Upper lobe of left lung (tissue), 6 donors: Measurements from ENCODE around the gene CABLES2. TPM values are rescaled to one million over a fixed set of nuclear protein-coding genes. Genes with fewer than 3 reads are reported as not detected.

Experiments
- ATAC-seq, 2 donors: fragments of 200-7000 bp; cut with Tn5 transposase; one replicate each; pipeline ENCODE4 v1.9.1; 2022; ENCODE audit warnings: mild to moderate bottlenecking in 2 of 2, moderate library complexity in 2 of 2; ENCODE audit not compliant: low FRiP score in 2 of 2
- DNase-seq, 2 donors: peaks; one replicate each; pipeline ENCODE4 v3.0.0-alpha.2; 2019 to 2020
- H3K27ac ChIP-seq, 4 donors: fragments of 200-600 bp; sonication (generic); one replicate each; pipeline ENCODE4 v1.5.1; 2016 to 2019
- H3K27me3 ChIP-seq, 4 donors: fragments of 200-600 bp; sonication (generic); one replicate each; pipeline ENCODE4 v1.5.1; 2017 to 2019
- H3K36me3 ChIP-seq, 4 donors: fragments of 200-600 bp; sonication (generic); one replicate each; pipeline ENCODE4 v1.5.1; 2016 to 2019
- H3K4me1 ChIP-seq, 4 donors: fragments of 200-600 bp; sonication (generic); one replicate each; pipeline ENCODE4 v1.5.1; 2018 to 2019
- H3K4me3 ChIP-seq, 4 donors: fragments of 200-600 bp; sonication (generic); one replicate each; pipeline ENCODE4 v1.5.1; 2017 to 2019; ENCODE audit warnings: mild to moderate bottlenecking in 2 of 4, moderate library complexity in 1 of 4
- H3K9me3 ChIP-seq, 4 donors: fragments of 200-600 bp; sonication (generic); one replicate each; pipeline ENCODE4 v1.5.1; 2018 to 2019
- CTCF ChIP-seq, 6 experiments: fragments of 450-650 bp in 4 of 6; fragments of 200-600 bp in 2 of 6; sonication (generic) in 2 of 6; IDR thresholded peaks; one replicate each; pipeline ENCODE4 v1.5.1; 2016 to 2019; ENCODE audit warnings: antibody characterized with exemption in 6 of 6
- EP300 ChIP-seq, 4 donors: sonication (generic); formaldehyde crosslinking; IDR thresholded peaks; one replicate each; pipeline ENCODE4 v1.5.1; 2017; ENCODE audit warnings: antibody characterized with exemption in 4 of 4, control low read depth in 2 of 4
- POLR2A ChIP-seq, 4 donors: fragments of 450-650 bp; IDR thresholded peaks; one replicate each; pipeline ENCODE4 v1.5.1; 2016 to 2017; ENCODE audit warnings: antibody characterized with exemption in 4 of 4, mild to moderate bottlenecking in 2 of 4
- POLR2AphosphoS5 ChIP-seq, 2 donors: sonication (generic); formaldehyde crosslinking; IDR thresholded peaks; one replicate each; pipeline ENCODE4 v1.5.1; 2017; ENCODE audit warnings: antibody characterized with exemption in 2 of 2
- WGBS, 2 donors: methylation state at CpG; one replicate each; pipeline ENCODE4 v1.1.5; 2017 to 2018; 5-methylcytosine and 5-hydroxymethylcytosine counted together
- total RNA-seq, 6 donors: library from RNA; depleted of rRNA in 4 of 6; stranded (reverse); fragments of >200 nt in 4 of 6; gene quantifications; one replicate each; pipeline versions ENCODE4 v1.1.0 to v1.2.1, GENCODE V29; 2016 to 2021
- donor health status: DM: no; HTN: no; CAD: no; lungs with moderate emphysema.
- donor health status: DM: no; HTN: yes; CAD: no; lungs with severe emphysema.

CABLES2 gene
- total RNA-seq, 6 donors from 2014 or later: 2.2 to 5.2 (median 4.0) TPM

GRCh38 chr20:62359043-62359490 lies 48.0 kb downstream of the CABLES2 start:
- no peak for TF ChIP-seq CTCF (IDR thresholded peaks at IDR 0.05)
- TF ChIP-seq POLR2AphosphoS5 (IDR thresholded peaks at IDR 0.05): no peak
- TF ChIP-seq EP300 (IDR thresholded peaks at IDR 0.05): no peak
- no peak for TF ChIP-seq POLR2A (IDR thresholded peaks at IDR 0.05)

DNA sequence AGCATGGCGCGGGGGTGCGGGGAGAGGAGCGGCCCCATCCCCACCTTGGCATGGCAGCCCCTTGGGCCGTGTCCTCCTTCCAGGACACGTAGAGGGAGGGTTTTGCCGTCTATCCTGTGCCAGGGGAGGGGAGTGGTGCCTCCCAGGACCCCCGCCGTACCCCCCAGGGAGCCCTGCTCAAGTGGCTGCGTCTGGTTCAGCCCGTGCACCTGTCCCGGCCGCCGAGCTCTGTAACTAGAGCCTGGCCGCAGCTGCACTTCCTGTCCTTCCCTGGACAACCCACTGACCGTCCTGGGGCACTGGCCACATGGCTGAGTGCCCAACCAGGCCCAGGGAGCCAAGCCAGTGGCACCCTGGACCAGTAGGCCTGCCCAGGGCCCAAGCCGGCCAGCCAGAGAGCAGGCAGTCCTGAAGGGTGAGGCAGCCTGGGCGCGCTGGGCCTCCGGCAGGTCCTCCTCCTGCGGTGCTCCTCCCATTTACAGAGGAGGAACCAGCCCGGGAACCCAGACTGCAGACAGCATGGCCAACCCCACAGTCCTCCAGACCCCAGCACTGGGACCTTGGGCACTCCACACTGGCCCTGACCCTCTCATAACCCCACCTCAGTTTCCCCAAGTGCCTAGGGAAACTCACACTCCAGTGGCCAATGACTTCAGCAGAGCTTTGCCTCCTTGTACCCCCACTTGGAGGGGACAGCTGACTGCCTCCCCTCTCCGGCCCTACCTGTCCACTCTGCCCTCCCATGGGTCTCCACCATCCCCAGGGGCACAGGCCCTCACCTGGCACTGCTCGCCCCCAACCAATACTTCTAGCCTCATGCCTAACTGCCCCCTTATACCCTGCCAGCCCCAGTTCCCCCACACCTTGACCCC lies 48.7 kb downstream of the CABLES2 start:
- DNase-seq (peak; percentile 67 to 86), ATAC-seq (no peak)
- Histone ChIP-seq H3K27ac (peak overlapping the region; percentile 91 to 98 (median 94)), H3K27me3 (no peaks in the 10 kb centered on the region), H3K4me1 (peaks cover 88 to 95% (median 92%) of the 10 kb centered on the region in 4 donors), H3K4me3 (peak overlapping the region in 2 of 4 donors; percentile 5 to 31), H3K36me3 (peaks cover 0 to 28% (median 0%) of the 10 kb centered on the region in 4 donors), H3K9me3 (no peaks in the 10 kb centered on the region)
- 51 to 75% methylated on average over 4 to 20 of the region's 24 CpGs for WGBS, 2 donors
- TF ChIP-seq POLR2AphosphoS5 (IDR thresholded peaks at IDR 0.05) (peak; percentile 19 to 56), EP300 (IDR thresholded peaks at IDR 0.05) (no peak)

More at GRCh38 chr20:62359043-62359490, 48.0 kb downstream of the CABLES2 start:
- DNase-seq: peak in 1 of 2 donors; percentile 72
- Histone ChIP-seq H3K27me3 (no peaks in the 10 kb centered on the region), H3K36me3 (peaks cover 0 to 23% (median 0%) of the 10 kb centered on the region in 4 donors), H3K4me1 (peaks cover 92 to 95% (median 94%) of the 10 kb centered on the region in 4 donors), H3K27ac (peak overlapping the region; percentile 91 to 98 (median 94)), H3K9me3 (no peaks in the 10 kb centered on the region), H3K4me3 (peak overlapping the region in 2 of 4 donors; percentile 4 to 31)
- 70 to 81% methylated on average over 5 to 16 of the region's 16 CpGs for WGBS, 2 donors
- ATAC-seq: peak in 1 of 2 donors; percentile 1

GRCh38 chr20:62357681-62358080 lies 49.4 kb downstream of the CABLES2 start:
- peak overlapping the region; percentile 91 to 98 (median 94) for H3K27ac ChIP-seq
- DNase-seq: peak in 1 of 2 donors; percentile 48
- TF ChIP-seq POLR2AphosphoS5 (IDR thresholded peaks at IDR 0.05) (no peak), POLR2A (IDR thresholded peaks at IDR 0.05) (no peak), CTCF (IDR thresholded peaks at IDR 0.05) (no peak), EP300 (IDR thresholded peaks at IDR 0.05) (no peak)
- H3K4me1 ChIP-seq: peaks cover 80 to 94% (median 90%) of the 10 kb centered on the region in 4 donors
- peaks cover 0 to 36% (median 1%) of the 10 kb centered on the region in 4 donors for H3K36me3 ChIP-seq
- no peak for ATAC-seq
- H3K27me3 ChIP-seq: no peaks in the 10 kb centered on the region
- H3K9me3 ChIP-seq: no peaks in the 10 kb centered on the region
- H3K4me3 ChIP-seq: peak overlapping the region in 2 of 4 donors; percentile 26 to 31
- 48 to 57% methylated on average over 3 to 7 of the region's 7 CpGs for WGBS, 2 donors

DNA sequence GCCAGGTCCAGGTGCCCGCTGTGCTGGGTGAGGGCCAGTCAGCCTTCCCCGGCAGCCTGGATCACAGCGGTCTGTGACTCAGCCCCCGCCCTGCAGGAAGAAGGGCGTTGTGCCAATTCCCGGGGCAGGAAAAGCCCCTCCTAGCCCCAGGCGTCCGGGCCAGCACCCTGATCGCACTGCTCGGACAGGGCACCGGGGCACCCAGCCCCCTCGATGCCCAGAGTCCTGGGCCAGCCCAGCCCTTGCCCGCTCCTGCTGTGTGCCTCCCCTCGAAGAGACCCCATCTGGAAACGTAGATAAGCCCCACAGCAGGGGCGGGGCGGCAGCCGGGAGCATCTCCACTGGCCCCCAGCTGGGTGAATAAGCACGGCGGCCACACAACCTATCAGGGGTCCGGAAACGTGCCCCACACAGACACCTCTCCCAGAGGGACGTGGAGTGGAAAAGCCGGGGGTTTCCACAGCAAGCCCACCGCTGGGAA lies 49.9 kb downstream of the CABLES2 start:
- Histone ChIP-seq H3K27me3 (no peaks in the 10 kb centered on the region), H3K27ac (peak overlapping the region; percentile 91 to 98 (median 94)), H3K4me1 (peaks cover 76 to 93% (median 88%) of the 10 kb centered on the region in 4 donors), H3K9me3 (no peaks in the 10 kb centered on the region), H3K36me3 (peaks cover 0 to 38% (median 3%) of the 10 kb centered on the region in 4 donors), H3K4me3 (peak overlapping the region in 2 of 4 donors; percentile 26 to 31)
- ATAC-seq (peak; percentile 1 to 8), DNase-seq (peak; percentile 60 to 80)
- WGBS, 2 donors: 24% methylated on average over 13 of the region's 25 CpGs; no CpG with 5 or more reads in 1 of the 2 donors
- TF ChIP-seq CTCF (IDR thresholded peaks at IDR 0.05) (no peak), EP300 (IDR thresholded peaks at IDR 0.05) (peak in 2 of 4 donors; percentile 79 to 82), POLR2A (IDR thresholded peaks at IDR 0.05) (peak in 1 of 4 donors; percentile 11), POLR2AphosphoS5 (IDR thresholded peaks at IDR 0.05) (peak; percentile 76 to 83)
